ENCODE data around the gene SRL.

Gene SRL

GRCh38 chr16:4198816-4199215, 43.1 kb downstream of the SRL start:
- DNase-seq = no peak

DNA sequence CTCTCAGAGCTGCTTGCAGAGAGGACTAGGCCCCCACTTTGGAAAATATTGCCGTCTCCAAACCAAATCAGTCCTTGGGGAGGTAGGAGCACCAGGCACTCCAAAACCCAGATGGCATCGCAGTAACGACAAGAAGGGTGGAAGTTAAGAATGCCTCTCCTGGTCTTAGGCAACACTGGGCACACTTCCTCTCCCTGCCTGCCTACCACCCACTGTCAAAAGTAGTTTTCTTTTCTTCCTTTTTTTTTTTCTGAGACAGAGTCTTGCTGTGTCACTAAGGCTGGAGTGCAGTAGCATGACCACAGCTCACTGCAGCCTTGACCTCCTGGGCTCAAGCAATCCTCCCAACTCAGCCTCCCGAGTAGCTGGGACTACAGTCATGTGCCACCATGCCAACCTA, 47.2 kb downstream of the SRL start:
- no peak for DNase-seq

DNA sequence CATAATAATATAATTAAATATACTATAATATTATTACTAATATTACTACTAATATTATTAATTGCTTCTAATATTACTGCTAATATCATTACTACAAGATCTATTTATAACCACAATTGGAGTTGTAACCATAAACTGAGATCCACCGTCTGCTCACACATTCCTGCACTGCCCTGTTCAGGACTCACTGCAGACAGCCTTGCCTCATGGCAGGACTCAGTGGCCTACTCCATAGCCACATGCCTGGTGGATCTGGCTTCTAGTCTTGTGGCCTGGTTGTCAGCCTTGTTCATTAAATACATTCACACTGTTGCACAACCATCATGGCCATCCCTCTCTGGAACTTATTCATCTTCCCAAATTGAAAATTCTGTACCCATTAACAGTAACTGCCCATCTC, 48.0 kb downstream of the SRL start:
- DNase-seq = no peak

DNA sequence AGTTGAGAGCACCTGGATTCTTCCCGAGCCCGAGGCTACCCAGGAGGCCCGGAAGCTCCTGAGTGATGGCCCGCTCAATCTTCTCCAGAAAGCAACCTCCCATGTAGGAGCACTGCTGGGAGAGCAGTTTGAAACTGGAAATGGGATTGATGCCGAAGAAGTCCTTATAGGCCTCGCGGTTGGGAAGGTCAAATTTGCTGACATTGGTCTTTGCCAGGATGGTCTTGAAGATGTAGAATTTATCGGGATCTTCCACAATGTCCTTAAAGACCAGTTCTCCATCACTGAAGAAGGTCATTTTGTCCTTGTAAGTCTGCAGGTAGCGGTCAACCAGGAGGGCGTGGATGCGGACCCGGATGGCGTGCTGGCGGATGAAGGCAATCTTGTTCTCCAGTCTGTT, 49.7 kb downstream of the SRL start:
- DNase-seq = no peak

GRCh38 chr16:4190712-4191333, 51.1 kb downstream of the SRL start:
- no peak for DNase-seq

DNA sequence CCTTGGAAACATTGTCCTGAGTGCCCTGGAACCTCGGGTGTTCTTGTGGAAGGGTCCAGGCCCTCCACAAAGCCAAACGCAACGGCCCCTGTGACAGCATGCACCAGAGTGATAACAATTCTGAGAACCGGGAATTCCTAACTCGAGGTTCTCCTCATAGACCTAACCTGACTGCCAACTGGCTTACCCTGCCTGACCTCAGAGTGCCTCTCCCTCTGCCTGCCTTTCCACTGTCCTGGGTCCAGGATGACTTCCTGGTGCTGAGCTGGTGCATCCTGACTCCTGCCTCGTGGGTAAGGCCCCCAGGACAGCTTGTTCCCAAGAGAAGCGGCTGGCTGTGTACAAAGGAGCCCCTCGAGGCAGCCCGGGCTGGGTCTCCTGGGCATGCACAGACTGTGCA, 51.8 kb downstream of the SRL start:
- no peak for DNase-seq

DNA sequence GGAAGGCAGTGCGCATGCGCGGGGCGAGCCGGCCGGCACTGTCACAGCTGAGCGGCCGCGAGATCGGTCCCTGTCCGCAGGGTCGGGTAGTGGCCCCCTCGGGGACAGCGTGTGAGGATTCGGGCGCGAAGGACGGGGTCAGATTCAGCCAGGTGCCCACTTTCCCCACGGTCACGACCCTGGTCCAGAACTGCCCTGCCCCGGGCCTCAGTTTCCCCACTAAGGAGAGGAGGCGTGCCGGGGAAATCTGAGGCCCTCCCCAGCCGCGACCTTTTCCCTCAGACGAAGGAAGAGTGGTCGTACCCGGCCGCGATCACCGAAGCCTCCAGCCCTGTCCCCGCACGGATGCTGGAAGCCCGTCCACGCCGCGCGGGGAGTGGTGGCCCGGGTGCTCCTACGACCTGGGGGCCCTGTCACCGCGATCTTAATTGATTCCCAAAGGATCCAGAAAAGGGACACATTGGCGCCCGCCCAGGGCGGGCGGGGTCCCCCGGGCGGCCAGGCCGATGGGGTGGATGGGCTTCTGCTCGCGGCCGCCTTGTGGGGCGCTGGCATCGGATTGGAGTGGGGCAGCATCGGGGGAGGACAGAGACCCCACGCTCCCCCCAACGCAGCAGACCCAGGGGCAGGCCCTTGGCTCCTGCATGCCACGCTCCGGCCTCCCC, 57.7 kb downstream of the SRL start:
- no peak for DNase-seq

GRCh38 chr16:4183237-4184037, 58.4 kb downstream of the SRL start:
- peak; percentile 90 for DNase-seq

DNA sequence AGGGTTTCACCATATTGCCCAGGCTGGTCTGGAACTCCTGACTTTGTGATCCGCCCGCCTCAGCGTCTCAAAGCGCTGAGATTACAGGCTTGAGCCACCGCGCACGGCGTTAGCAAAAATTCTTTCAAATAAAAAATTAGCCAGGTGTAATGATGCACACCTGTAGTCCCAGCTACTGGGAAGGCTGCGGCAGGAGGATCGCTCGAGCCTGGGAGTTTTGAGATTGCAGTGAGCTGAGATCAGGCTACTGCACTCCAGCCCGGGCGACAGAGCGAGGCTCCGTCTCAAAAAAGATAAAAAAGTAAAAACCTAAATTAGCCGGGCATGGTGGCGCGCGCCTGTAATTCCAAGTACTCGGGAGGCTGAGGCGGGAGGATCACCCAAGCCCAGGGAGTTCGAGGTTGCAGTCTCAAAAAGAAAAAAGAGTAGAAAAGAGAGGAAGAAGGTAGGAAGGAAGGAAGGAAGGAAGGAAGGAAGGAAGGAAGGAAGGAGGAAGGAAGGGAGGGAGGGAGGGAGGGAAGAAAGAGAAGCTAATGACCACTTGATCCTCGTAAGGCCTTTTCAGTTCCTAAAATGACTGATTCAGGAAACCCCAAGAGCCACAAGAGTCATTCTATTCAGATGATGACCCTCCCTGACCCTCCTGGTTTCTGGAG, 59.2 kb downstream of the SRL start:
- DNase-seq = no peak

DNA sequence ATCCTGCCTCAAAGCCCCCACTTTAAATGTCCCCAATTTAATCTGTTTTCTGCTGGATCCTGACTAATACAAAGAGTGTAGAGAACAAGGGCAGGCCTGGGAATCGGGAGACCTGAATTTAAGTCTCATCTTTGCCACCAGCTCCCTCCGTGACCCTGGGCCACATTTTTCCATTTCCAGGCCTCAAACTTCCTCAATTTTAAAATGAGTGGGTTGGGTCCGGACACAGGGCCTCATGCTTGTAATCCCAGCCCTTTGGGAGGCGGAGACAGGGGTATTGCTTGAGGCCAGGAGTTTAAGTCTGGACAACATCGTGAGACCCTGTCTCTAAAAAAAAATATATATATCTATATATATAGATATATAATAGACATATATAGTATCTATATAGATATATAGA, 61.4 kb downstream of the SRL start:
- DNase-seq = no peak

- DNase-seq = no peak
These were observed 62.1 kb downstream of the SRL start for GRCh38 chr16:4179763-4180260.

- peak; percentile 37 for DNase-seq
These were observed 62.9 kb downstream of the SRL start for GRCh38 chr16:4179020-4179419.

GRCh38 chr16:4178468-4179010, 63.3 kb downstream of the SRL start:
- DNase-seq = no peak

GRCh38 chr16:4176906-4177417, 64.9 kb downstream of the SRL start:
- no peak for DNase-seq

DNA sequence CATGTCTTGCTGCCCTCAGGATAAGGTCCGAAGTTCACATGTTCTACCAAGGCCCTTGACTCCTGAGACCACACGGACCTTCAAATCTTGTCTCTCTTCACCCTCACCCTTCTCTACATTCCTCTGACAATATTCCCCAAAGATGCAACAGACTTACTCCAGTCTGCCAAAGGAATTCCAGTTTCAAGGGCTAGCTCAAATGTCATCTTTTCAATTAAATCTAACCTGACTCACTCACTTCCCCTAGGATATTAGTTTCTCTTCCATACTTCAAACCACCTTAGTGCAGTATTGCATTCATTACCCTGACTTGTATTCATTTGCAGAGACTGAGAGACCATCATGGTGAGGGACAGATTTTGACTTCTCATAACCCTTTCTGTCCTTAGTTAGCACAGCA, 66.0 kb downstream of the SRL start:
- DNase-seq = no peak

DNA sequence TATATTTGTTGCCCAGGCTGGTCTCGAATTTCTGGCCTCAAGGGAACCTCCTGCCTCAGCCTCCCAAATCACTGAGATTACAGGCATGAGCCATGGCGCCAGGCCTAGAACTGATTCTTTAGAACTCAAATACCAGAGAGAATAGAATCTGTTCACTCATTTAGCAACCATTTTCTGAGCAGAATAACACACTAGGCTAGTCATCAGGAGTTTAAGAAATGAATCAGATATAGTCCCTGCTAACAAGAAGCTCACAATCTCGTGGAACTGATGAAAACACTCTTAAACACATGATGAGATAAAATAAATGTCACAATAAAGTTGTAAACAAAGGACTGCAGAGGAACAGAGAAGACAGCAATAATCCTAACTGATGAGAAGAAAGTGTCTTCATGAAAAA, 69.8 kb downstream of the SRL start:
- no peak for DNase-seq

DNA sequence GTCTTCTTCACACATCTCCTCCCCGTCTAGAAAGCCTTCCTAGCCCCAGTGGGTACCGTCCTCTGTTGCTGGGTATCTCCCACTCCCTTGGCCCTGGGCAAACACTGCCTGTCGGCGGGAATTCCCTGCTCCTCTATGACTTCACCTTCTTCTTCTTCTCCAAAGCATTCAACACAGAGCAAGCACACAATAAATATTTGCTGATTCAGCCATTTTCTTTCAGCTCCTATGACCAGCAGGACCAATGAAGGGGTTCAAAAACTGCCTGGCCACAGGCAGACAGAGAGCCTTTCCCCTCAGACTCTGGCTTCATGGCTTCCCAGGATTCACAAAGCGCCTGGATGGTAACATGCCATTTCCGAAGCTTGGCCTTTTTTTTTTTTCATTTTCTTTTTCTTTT, 72.5 kb downstream of the SRL start:
- DNase-seq = no peak

DNA sequence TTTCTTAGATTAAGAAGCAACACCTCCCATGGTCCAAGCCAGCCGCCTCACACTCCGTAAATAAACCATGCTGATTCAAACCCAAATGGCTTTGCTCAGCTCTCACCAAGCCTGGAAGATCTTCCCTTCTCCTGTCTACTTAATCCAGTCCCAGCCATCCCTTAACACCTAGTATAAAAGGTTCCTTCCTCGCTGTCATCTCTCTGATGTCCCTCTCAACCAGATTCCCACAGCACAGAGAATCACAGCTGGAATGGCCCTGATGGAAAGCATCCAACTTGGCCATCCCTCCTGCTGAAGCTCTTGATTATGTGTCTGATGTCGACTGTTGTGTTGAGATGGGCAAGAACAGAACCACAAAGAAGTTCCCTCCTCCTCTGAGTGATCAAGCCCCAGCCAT, 75.1 kb downstream of the SRL start:
- no peak for DNase-seq

DNA sequence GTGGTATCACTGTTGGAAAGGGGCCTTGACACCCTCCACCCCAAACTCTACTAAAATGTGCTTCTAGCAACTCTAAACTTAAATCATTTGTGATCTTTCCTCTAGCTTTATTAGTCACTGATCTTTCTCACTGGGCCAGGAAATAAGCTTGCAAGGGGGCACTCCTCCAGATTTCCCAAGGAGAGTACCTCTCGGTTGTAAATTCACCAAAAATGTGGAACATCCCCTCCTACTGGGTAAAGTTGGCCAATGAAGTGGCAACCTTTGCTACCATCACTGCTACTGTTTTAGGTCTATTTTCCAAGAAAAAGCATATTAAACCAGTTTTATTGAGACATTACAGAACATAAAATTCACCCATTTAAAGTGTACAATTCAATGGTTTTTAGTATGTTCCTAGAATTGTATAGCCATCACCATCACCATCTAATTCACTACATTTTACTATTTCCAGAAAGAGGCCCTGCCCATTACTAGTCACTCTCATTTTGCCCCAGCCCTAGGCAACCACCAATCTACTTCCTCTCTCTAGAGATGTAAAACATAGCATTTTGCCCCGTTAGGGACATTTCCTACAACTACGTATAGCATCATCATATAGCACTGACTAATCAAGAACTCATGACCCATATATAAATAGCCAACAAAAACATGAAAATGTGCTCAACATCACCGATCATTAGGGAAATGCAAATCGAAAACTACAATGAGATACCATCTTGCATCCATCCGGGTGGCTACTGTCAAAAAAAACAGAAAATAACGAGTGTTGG, 81.0 kb downstream of the SRL start:
- no peak for DNase-seq

- DNase-seq = no peak
These were observed 82.2 kb downstream of the SRL start for GRCh38 chr16:4159726-4160125.

DNA sequence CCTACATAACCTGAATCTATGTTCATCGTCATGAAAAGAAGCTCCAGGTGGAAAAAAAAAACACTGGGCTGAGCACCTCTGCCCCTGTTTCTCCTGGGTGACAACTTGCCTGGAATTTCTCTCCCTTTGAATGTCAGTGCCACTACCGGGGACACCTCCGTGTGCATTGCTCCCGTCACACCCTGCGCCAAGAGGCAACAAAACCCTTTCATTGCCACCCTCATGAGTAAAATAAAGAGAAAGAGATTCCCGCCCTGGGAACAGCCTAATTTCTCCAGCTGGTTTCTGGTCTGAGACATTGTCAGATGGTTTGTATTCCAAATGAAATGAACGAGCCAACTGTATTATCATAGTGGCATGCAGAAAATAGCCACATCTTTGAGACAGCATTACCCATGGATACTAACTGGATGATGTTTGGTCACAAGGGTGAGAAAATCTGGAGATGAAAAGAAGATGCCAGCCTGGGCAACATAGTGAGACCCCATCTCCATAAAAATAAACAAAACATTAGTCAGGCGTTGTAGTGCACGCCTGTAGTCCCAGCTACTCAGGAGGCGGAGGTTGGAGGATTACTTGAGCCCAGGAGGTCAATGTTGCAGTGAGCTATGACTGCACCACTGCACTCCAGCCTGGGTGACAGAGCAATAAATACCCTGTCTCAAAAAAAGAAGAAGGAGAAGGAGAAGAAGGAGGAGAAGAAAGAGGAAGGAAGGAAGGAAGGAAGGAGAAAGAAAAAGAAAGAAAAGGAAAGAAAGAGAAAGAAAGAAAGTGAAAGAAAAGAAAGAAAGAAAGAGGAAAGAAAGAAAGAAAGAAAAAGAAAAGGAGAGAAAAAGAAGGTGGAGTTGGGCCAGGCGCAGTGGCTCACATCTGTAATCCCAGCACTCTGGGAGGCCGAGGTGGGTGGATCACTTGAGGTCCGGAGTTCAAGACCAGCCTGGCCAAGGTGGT, 83.5 kb downstream of the SRL start:
- DNase-seq = no peak
